Activated CD8-positive, alpha-beta memory T cell treated with anti-CD3 and anti-CD28 coated beads for 36 hours (primary cell): ENCODE measurements around the gene TAT. TPM values are rescaled to one million over a fixed set of nuclear protein-coding genes. Genes with fewer than 3 reads are reported as not detected.
"Not testable (repeated sequence)": the region's sequence is repeated elsewhere in the genome, so short reads cannot be mapped to it uniquely, and the experiment has no call there.

ENCODE experiments used
- CTCF ChIA-PET: fragments of 350-600 bp; sonication (Branson Sonifier 250); formaldehyde crosslinking; loops from one replicate; lab custom pipeline; 2021; ENCODE audit warnings: antibody characterized with exemption; lab: Charles Lee
- POLR2A ChIA-PET: fragments of 350-600 bp; sonication (Branson Sonifier 250); formaldehyde crosslinking; loops from one replicate; lab custom pipeline; 2021; ENCODE audit warnings: antibody characterized with exemption; lab: Charles Lee
- total RNA-seq, 2 experiments: library from RNA; stranded (reverse); gene quantifications; one replicate each; pipeline ENCODE4 v1.2.3, GENCODE V29; 2021

Gene TAT
- total RNA-seq: not detected

GRCh38 chr16:71576971-71577370, at the start of gene TAT:
Gene TAT, minus strand, starts transcription at chr16:71577092. Its CDS starts 677 bp downstream, at chr16:71576415.
- CTCF ChIA-PET: no interaction called here
- POLR2A ChIA-PET: no interaction called here

DNA sequence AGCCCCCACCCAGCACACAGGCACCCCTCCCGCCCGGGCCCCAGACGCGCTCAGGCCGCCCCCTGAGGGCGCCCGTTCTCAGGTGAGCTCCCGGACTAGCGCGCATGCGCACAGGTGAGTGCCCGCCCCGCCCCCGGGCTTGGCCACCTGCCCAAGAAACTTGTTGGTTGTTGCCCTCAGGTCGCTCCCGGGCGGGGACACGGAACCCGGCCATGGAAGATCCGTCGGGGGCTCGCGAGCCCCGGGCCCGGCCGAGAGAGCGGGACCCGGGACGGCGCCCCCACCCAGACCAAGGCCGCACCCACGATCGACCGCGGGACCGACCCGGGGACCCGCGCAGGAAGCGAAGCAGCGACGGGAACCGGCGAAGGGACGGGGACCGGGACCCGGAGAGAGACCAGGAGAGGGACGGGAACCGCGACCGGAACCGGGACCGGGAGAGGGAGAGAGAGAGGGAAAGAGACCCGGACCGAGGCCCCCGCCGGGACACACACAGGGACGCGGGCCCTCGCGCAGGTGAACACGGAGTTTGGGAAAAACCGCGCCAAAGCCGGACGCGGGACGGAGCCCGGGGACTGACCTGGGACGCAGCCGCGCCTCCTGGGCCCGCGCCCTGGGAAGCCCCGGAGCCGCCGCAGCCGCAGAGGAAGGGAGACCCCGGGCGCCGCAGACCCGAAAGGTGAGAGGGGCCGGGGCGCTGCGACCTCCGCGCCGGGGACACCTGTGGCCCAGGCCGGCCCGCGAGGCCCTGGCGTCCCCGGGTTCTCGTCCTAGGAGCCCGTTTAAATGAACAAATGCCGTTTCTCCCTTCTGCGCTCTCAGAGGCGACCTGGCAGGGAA, 49.3 kb upstream of the TAT start, which contains the start of gene MARVELD3:
Gene MARVELD3 (plus strand): TSS at position 167 of the 840 bp plus-strand sequence. CDS start 46 bp downstream, at position 213.
- POLR2A ChIA-PET: no interaction called here
- CTCF ChIA-PET: interaction anchor here (1.0 kb wide), 1 partner anchor 61 kb away, joined by 3 read pairs; no protein-coding TSS in a partner anchor

- CTCF ChIA-PET: interaction anchor here (1.0 to 1.6 kb wide), 2 partner anchors 14 to 60 kb away, joined by 3 to 5 read pairs; no protein-coding TSS in a partner anchor
- POLR2A ChIA-PET: no interaction called here
Observed at GRCh38 chr16:71625113-71625850, 48.4 kb upstream of the TAT start.

DNA sequence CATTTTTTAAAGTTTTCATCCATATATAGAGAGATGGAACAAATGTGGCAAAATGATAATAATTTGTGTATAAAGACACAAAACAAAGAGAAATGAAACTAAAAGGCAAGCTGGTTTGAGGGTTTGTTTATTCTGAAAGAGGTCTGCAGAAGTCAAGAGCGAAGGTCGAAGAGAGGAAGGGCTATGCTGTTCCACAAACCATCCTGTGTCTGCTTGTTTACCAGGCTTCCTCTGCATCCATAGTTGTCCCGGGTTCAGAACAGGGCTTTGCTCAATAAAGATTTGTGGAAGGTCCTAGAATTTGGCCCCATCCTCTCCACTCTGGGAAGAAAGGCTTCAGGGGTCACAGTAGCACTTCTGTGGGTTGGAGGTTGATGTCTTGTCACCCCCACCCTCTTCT, 46.7 kb upstream of the TAT start:
- POLR2A ChIA-PET: no interaction called here

GRCh38 chr16:71622088-71622487, 45.2 kb upstream of the TAT start:
- ChIA-PET CTCF (no interaction called here), POLR2A (no interaction called here)

More for the DNA sequence above, 46.7 kb upstream of the TAT start:
- CTCF ChIA-PET: interaction anchor here (1.6 kb wide), 1 partner anchor 13 kb away, joined by 5 read pairs; no protein-coding TSS in a partner anchor

DNA sequence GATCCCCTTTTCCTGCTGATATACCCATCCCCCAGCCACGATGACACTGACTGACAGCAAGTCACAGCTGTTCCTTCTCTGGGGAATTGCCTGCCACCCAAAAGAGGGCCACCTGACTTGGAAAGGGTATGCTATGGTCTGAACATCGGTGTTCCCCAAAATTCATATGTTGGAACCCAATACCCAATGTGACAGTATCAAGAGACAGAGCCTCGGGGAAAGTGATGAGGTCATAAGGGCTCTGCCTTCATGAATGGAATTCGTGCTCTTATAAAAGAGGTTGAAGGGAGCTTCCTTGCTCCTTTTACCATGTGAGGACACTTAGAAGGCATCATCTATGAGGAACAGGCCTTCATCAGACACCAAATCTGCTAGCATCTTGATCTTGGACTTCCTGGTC, 41.5 kb upstream of the TAT start:
- ChIA-PET POLR2A (no interaction called here), CTCF (no interaction called here)

DNA sequence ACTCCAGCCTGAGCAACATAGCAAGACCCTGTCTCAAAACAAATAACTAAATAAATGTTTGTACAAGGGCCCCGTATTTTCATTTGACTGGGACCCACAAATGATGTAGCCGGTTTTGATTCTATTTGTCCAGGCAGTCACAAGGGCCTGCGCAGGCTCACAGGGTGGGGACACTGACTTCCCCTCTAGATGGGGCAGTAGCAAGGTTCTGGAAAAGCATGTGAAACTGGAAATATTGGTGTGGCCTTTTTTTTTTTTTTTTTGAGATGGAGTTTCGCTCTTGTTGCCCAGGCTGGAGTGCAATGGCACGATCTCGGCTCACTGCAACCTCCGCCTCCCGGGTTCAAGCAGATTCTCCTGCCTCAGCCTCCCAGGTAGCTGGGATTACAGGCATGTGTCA, 38.1 kb upstream of the TAT start:
- POLR2A ChIA-PET, CTCF ChIA-PET: not testable (repeated sequence)

- POLR2A ChIA-PET: interaction anchor here (0.9 to 1.8 kb wide), 2 partner anchors 46 to 111 kb away, joined by 3 to 9 read pairs; no protein-coding TSS in a partner anchor
- CTCF ChIA-PET: interaction anchor here (0.5 to 3.4 kb wide), 21 partner anchors 9 to 350 kb away, joined by 3 to 30 read pairs (median 3); no protein-coding TSS in a partner anchor
Observed at GRCh38 chr16:71610936-71611871, 34.3 kb upstream of the TAT start.

DNA sequence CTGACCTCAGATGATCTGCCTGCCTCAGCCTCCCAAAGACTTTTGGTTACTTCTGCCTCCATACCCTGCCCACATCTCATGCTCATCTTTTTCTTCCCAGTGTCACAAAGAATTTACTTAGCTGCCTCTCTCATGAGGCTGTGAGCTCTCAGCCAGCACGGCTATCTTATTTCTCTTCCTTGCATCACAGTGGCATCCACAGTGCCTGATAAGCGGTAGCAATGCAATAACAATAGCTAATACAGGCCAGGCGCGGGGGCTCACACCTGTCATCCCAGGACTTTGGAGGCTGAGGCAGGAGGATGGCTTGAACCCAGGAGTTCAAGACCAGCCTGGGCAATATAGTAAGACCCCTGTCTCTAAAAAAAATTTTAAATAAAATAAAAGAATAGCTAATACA, 33.6 kb upstream of the TAT start:
- ChIA-PET CTCF (interaction anchor here (0.6 to 3.4 kb wide), 16 partner anchors 10 to 198 kb away, joined by 3 to 30 read pairs (median 4); no protein-coding TSS in a partner anchor), POLR2A (interaction anchor here (0.9 to 1.8 kb wide), 2 partner anchors 45 to 112 kb away, joined by 3 to 9 read pairs; no protein-coding TSS in a partner anchor)

DNA sequence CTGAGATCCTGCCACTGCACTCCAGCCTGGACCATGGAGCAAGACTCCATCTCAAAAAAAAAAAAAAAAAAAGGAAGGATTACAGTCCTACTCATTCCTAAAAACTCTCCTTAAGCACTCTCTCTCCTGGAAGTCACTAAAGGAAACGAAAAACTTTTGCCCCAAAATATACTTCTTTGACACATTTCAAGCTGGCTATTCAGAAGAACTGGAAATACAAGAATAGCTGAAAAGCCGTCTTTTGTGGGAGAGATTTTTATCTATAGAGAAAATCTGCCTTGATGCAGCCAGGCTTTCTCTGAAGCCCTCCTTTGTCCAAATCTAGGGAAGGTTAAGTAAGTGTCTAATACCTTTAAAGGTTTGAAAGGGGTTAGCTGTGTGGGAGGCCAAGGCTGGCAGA, 32.2 kb upstream of the TAT start:
- ChIA-PET POLR2A (no interaction called here), CTCF (interaction anchor here (0.6 to 3.4 kb wide), 5 partner anchors 27 to 243 kb away, joined by 3 to 30 read pairs (median 5); no protein-coding TSS in a partner anchor)

DNA sequence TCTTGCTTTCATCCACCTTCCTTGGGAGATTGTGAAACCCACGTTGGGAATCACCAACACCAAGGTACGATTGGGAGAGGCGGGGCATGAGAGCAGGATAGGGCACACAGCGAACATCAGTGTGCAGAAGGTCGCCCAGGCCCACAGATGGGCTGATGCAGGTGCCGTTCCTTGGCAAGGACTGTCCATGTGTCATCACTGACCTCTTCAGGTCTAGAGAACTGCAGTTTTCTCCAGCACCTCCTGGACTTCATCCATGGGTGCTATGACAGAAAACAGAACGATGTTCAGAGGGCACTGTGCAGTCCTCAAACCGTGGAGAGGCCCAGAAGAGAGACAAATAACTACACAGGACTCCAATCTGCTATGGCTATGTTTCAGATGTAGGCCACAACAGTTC, 23.9 kb upstream of the TAT start:
- CTCF ChIA-PET: interaction anchor here (1.8 kb wide), 1 partner anchor 11 kb away, joined by 4 read pairs; no protein-coding TSS in a partner anchor
- POLR2A ChIA-PET: no interaction called here

DNA sequence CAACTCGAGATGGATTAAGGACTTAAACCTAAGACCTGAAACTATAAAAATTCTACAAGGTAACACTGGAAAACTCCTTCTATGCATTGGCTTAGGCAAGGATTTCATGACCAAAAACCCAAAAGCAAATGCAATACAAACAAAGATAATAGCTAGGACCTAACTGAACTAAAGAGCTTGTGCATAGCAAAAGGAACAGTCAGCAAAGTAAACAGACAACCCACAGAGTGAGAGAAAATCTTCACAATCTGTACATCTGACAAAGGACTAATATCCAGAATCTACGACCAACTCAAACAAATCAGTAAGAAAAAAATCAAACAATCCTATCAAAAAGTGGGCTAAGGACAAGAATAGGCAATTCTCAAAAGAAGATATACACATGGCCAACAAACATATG, 21.5 kb upstream of the TAT start:
- CTCF ChIA-PET, POLR2A ChIA-PET: not testable (repeated sequence)

DNA sequence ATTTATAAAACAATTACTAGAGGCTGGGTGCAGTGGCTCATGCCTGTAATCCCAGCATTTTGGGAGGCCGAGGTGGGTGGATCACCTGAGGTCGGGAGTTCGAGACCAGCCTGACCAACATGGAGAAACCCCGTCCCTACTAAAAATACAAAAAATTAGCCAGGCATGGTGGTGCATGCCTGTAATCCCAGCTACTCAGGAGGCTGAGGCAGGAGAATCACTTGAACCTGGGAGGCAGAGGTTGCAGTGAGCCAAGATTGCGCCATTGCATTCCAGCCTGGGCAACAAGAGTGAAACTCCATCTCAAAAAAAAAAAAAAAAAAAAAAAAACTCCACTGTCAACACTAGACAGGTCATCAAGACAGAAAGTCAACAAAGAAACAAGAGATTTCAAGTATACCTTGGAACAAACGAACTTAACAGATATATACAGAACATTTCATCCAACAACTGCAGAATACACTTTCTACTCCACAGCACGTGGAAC, 18.5 kb upstream of the TAT start:
- POLR2A ChIA-PET, CTCF ChIA-PET: not testable (repeated sequence)

GRCh38 chr16:71594000-71594646, 17.2 kb upstream of the TAT start:
- POLR2A ChIA-PET: no interaction called here
- CTCF ChIA-PET: interaction anchor here (0.8 kb wide), 1 partner anchor 60 kb away, joined by 3 read pairs; no protein-coding TSS in a partner anchor

GRCh38 chr16:71593048-71593999, 16.4 kb upstream of the TAT start:
- CTCF ChIA-PET: interaction anchor here (0.8 to 1.3 kb wide), 4 partner anchors 17 to 61 kb away, joined by 3 to 4 read pairs (median 3); no protein-coding TSS in a partner anchor
- POLR2A ChIA-PET: no interaction called here

GRCh38 chr16:71591917-71592316, 15.0 kb upstream of the TAT start:
- CTCF ChIA-PET: interaction anchor here (0.9 to 1.3 kb wide), 3 partner anchors 19 to 27 kb away, joined by 3 to 4 read pairs (median 3); no protein-coding TSS in a partner anchor
- POLR2A ChIA-PET: interaction anchor here (0.6 kb wide), 1 partner anchor 325 kb away, joined by 3 read pairs; no protein-coding TSS in a partner anchor
